ENCODE data around the gene BMI1. TPM values are rescaled to one million over a fixed set of nuclear protein-coding genes. Genes with fewer than 3 reads are reported as not detected.

The BMI1 gene
- total and polyA plus RNA-seq, 2 of the 4 experiments (the other 2 are of a cell fraction), result 19.7 to 25.8 TPM

- POLR2A ChIA-PET (ENCODE audit: unreplicated experiment), result interaction anchor here (0.8 kb wide), 1 partner anchor 9 kb away, joined by 5 read pairs; no protein-coding TSS in a partner anchor
- intact Hi-C loops (cut with micrococcal nuclease), result loop anchor here (2.0 to 5.0 kb wide), 3 partner anchors 95 to 646 kb away; partner anchors contain the start of gene PIP4K2A
- BruUV-seq (replicated peaks), result no TSS peak
These were observed 20.5 kb downstream of the BMI1 start for GRCh38 chr10:22341190-22341925.

More at GRCh38 chr10:22341190-22341925, 20.5 kb downstream of the BMI1 start:
- peaks cover 66% of the 10 kb centered on the region for H3K27me3 ChIP-seq (ENCODE audit: control insufficient read depth, insufficient read depth, low read length)
- no peak overlapping the region for H2BK5ac ChIP-seq (ENCODE audit: low read depth, low read length, poor library complexity, severe bottlenecking)
- H2AFZ ChIP-seq (replicated peaks; ENCODE audit: low read length, poor library complexity), result peak overlapping the region; percentile 93
- TF ChIP-seq MAFK (IDR thresholded peaks at IDR 0.05; ENCODE audit: low read depth, low read length), result no peak
- no peak for TF ChIP-seq CHD1 (IDR thresholded peaks at IDR 0.05; ENCODE audit: low read depth, low read length)
- TF ChIP-seq SMC3 (IDR thresholded peaks at IDR 0.05; ENCODE audit: low read depth, low read length), result no peak
- TF ChIP-seq FOS (IDR thresholded peaks at IDR 0.05; ENCODE audit: low read depth, low read length), result no peak
- TF ChIP-seq, protein P1, sequence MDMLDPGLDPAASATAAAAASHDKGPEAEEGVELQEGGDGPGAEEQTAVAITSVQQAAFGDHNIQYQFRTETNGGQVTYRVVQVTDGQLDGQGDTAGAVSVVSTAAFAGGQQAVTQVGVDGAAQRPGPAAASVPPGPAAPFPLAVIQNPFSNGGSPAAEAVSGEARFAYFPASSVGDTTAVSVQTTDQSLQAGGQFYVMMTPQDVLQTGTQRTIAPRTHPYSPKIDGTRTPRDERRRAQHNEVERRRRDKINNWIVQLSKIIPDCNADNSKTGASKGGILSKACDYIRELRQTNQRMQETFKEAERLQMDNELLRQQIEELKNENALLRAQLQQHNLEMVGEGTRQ (IDR thresholded peaks at IDR 0.05; ENCODE audit: low read depth, low read length), result no peak
- no peak for TF ChIP-seq ELK1 (IDR thresholded peaks at IDR 0.05; ENCODE audit: borderline replicate concordance, low read depth, low read length)
- TF ChIP-seq RCOR1 (IDR thresholded peaks at IDR 0.05; ENCODE audit: insufficient replicate concordance, low read length), result no peak
- no peak for TF ChIP-seq CTCF (conservative IDR thresholded peaks at IDR 0.05; ENCODE audit: low read depth, low read length)
- TF ChIP-seq RFX5 (IDR thresholded peaks at IDR 0.05; ENCODE audit: low read depth, low read length), result no peak
- TF ChIP-seq MAZ (IDR thresholded peaks at IDR 0.05; ENCODE audit: borderline replicate concordance, low read depth, low read length), result no peak
- no peak for TF ChIP-seq BHLHE40 (IDR thresholded peaks at IDR 0.05; ENCODE audit: low read depth, low read length)
- no peak for TF ChIP-seq MXI1 (IDR thresholded peaks at IDR 0.05; ENCODE audit: borderline replicate concordance, low read depth, low read length)
- TF ChIP-seq RAD21 (IDR thresholded peaks at IDR 0.05; ENCODE audit: low read length), result no peak
- no peaks in the 10 kb centered on the region for H3K4me1 ChIP-seq (ENCODE audit: control insufficient read depth, insufficient read depth, low read length)
- peak overlapping the region; percentile 57 for H2AK9ac ChIP-seq (replicated peaks; ENCODE audit: low read depth, low read length, poor library complexity)
- peak overlapping the region; percentile 21; the same call in 1 of the 2 replicates for H3K27ac ChIP-seq (ENCODE audit: insufficient read depth, low read length)
- ATAC-seq (ENCODE audit: low read depth), result peak; percentile 28; the same call in 1 of the 2 replicates
- H3K4me3 ChIP-seq (ENCODE audit: insufficient read depth, low read depth, low read length), result peak overlapping the region; percentile 74
- dilution Hi-C loops (cut with HindIII; ENCODE audit: low sequenced_read_pairs, unreplicated experiment), result no loop called here
- no peaks in the 10 kb centered on the region for H3K79me1 ChIP-seq (ENCODE audit: low read depth in 1 of 2, low read length in 2 of 2)
- no peak overlapping the region for H4K91ac ChIP-seq (ENCODE audit: insufficient read depth, low read depth, low read length)
- no peak overlapping the region for H2AK5ac ChIP-seq (ENCODE audit: low read depth, low read length)
- peak overlapping the region; percentile 77; the same call in 1 of the 2 replicates for H4K5ac ChIP-seq (ENCODE audit: low read depth, low read length)
- H3K9me3 ChIP-seq (ENCODE audit: control insufficient read depth, insufficient read depth, low read length), result peaks cover 17% of the 10 kb centered on the region
- no peak overlapping the region for H3K18ac ChIP-seq (ENCODE audit: low read depth, low read length)
- H3K9me1 ChIP-seq (ENCODE audit: insufficient read depth, low read length), result no peaks in the 10 kb centered on the region
- no peak overlapping the region for H2BK20ac ChIP-seq (ENCODE audit: low read depth, low read length)
- 3% methylated on average over 20 of the region's 40 CpGs; no CpG with 5 or more reads in 1 of the 2 experiments for WGBS, 2 experiments (ENCODE audit: extremely low coverage in 2 of 2, insufficient read length in 1 of 2)
- peak; percentile 15 for DNase-seq
- H3K36me3 ChIP-seq (ENCODE audit: control insufficient read depth, insufficient read depth, low read length), result no peaks in the 10 kb centered on the region
- no peaks in the 10 kb centered on the region for H4K20me1 ChIP-seq (ENCODE audit: insufficient read depth, low read length)
- H3K14ac ChIP-seq (replicated peaks; ENCODE audit: low read depth, low read length), result peak overlapping the region; percentile 53; the same call in 1 of the 2 replicates
- H4K8ac ChIP-seq (ENCODE audit: low read depth in 2 of 2, low read length in 2 of 2), result peak overlapping the region; percentile 21 to 71; a peak in 3 of 4 replicates
- H3K4ac ChIP-seq (ENCODE audit: low read depth, low read length), result no peak overlapping the region; the same call in 1 of the 2 replicates
- peak overlapping the region; percentile 94 for H3K4me2 ChIP-seq (ENCODE audit: low read depth, low read length)
- no peak overlapping the region for H2BK15ac ChIP-seq (ENCODE audit: low read depth, low read length)
- CTCF ChIA-PET, result no interaction called here
- peak overlapping the region; percentile 46 for H3K23ac ChIP-seq (ENCODE audit: low read depth, low read length)
- H2BK120ac ChIP-seq (ENCODE audit: low read depth, low read length), result no peak overlapping the region
- H3K9ac ChIP-seq (ENCODE audit: low read depth, low read length), result peak overlapping the region; percentile 47
- in situ Hi-C loops (cut with MboI; ENCODE audit: low sequenced_read_pairs), result no loop called here
- no peak overlapping the region for H3K56ac ChIP-seq (ENCODE audit: extremely low read depth, insufficient read depth, low read length)
